Ascending aorta (tissue), 2 donors: ENCODE results near the gene FBXO44. TPM values are rescaled to one million over a fixed set of nuclear protein-coding genes. Genes with fewer than 3 reads are reported as not detected.

Experiments used
- DNase-seq, 2 donors: peaks; one replicate each; pipeline ENCODE4 v3.0.0-alpha.2; 2019; ENCODE audit warnings: low spot score in 2 of 2
- H3K27ac ChIP-seq, 2 donors: fragments of 200-600 bp; sonication (generic); one replicate each; pipeline ENCODE4 v1.5.1; 2016 to 2017; ENCODE audit warnings: mild to moderate bottlenecking in 1 of 2
- H3K27me3 ChIP-seq: fragments of 200-600 bp; sonication (generic); one replicate; pipeline ENCODE4 v1.5.1; 2017
- H3K36me3 ChIP-seq, 2 donors: fragments of 200-600 bp; sonication (generic); one replicate each; pipeline ENCODE4 v1.5.1; 2016
- H3K4me1 ChIP-seq, 2 donors: fragments of 200-600 bp; sonication (generic); one replicate each; pipeline ENCODE4 v1.5.1; 2016 to 2017; ENCODE audit warnings: mild to moderate bottlenecking in 1 of 2
- H3K4me3 ChIP-seq, 2 donors: fragments of 200-600 bp; sonication (generic); one replicate each; pipeline ENCODE4 v1.5.1; 2016 to 2017; ENCODE audit warnings: mild to moderate bottlenecking in 1 of 2
- H3K9me3 ChIP-seq, 2 donors: fragments of 200-600 bp; sonication (generic); one replicate each; pipeline ENCODE4 v1.5.1; 2016
- intact Hi-C: fragments of 100-400 bp; cut with DNase I; formaldehyde crosslinking; loops from one replicate; pipeline ENCODE4 v1.15.1; 2023
- total RNA-seq: library from RNA; depleted of rRNA; stranded (reverse); fragments of >200 nt; gene quantifications from one replicate; pipeline ENCODE4 v1.1.0, GENCODE V29; 2016
- TF ChIP-seq, protein P1 (sequence below), 3 experiments: fragments of 200-600 bp in 2 of 3; fragments of 450-650 bp in 1 of 3; sonication (generic) in 2 of 3; IDR thresholded peaks; one replicate each; pipeline ENCODE4 v1.5.1; 2016 to 2019; ENCODE audit warnings: antibody characterized with exemption in 3 of 3, mild to moderate bottlenecking in 1 of 3, moderate library complexity in 1 of 3

Gene FBXO44
- total RNA-seq, 1 donor from 2014 or later: 62.7 TPM

DNA sequence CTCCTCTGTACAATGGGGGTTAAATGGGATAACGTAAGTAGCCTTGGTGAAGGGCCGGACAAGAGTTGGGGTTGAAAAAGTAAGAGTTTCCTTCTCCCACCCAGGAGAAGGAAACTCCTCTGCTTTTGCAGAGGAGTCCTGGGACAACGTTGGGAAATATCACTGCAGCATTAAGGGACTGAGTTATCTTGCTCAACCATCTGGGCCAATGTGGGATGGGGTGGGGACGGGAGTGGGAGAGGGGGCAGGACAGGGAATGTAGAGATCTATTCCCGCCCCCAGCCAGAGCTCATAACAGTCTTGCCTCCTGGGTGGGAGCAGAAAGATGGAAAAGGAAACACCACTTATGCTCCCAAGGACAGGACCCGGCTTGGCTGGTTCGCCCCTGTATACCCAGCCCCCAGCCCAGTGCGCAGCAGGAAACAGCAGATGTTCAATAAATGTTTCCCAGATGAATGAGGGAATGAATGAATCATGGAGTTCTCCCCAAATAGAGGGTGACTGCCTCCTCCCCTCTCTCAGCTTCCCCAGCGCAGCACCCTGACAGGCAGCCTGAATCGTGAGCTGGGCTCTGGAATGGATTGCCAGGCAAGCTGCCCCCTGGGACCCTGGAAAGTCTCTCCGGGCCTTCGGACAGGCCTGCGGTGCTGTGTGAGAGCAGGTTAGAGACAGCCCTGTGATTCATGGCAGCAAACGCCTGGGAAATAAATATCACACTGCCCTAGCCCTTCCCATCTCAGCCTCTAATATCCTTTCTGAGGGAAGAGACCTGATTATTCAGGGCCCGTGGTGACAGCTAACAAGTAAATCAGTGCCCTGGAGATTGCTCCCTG lies 25.3 kb upstream of the FBXO44 start:
- Histone ChIP-seq H3K27me3 (no peaks in the 10 kb centered on the region), H3K4me1 (no peaks in the 10 kb centered on the region), H3K36me3 (no peaks in the 10 kb centered on the region), H3K9me3 (no peaks in the 10 kb centered on the region), H3K27ac (no peak overlapping the region), H3K4me3 (no peak overlapping the region)
- intact Hi-C loops: no loop called here
- DNase-seq: no peak
- TF ChIP-seq, protein P1, sequence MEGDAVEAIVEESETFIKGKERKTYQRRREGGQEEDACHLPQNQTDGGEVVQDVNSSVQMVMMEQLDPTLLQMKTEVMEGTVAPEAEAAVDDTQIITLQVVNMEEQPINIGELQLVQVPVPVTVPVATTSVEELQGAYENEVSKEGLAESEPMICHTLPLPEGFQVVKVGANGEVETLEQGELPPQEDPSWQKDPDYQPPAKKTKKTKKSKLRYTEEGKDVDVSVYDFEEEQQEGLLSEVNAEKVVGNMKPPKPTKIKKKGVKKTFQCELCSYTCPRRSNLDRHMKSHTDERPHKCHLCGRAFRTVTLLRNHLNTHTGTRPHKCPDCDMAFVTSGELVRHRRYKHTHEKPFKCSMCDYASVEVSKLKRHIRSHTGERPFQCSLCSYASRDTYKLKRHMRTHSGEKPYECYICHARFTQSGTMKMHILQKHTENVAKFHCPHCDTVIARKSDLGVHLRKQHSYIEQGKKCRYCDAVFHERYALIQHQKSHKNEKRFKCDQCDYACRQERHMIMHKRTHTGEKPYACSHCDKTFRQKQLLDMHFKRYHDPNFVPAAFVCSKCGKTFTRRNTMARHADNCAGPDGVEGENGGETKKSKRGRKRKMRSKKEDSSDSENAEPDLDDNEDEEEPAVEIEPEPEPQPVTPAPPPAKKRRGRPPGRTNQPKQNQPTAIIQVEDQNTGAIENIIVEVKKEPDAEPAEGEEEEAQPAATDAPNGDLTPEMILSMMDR (IDR thresholded peaks at IDR 0.05): no peak

DNA sequence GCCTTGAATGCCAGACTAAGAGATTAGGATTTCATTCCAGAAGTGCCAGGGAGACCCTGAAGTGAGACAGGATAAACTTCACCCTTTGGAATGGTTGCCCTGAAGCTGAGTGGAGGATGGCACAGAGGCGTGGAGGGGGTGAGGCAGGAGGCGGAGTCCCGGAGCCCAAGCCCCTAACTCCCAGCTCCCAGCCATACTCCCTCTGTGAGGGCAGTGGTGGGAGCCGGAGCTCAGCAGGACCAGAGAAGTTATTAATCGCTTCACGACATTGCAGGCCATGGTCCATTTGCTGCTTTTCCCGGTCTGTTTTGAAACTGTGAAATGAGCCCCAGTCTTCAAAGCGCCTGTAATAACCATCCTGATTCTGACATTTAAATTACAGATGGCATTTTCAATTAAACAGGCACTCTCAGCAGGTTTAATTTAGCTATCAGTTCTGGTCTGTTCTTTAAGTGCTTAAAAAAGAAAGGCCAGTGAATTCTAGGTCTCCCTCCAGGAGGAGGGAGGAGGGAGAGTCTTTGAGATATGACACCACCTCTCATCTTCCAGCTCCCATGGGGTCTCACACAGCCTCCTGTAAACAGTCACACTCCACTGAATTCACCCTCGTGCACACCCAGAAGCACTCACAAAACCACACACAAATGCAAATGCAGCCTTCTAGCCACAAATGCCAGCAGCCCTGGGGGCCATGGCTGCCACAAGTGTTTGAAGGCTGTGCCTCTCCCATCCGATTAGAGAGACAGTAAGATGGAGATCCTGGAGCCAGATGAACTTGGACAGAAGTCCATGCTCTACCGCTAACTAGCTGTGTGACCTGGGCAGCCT lies 20.1 kb upstream of the FBXO44 start:
- no peaks in the 10 kb centered on the region for H3K36me3 ChIP-seq
- no peaks in the 10 kb centered on the region for H3K27me3 ChIP-seq
- no peaks in the 10 kb centered on the region for H3K4me1 ChIP-seq
- TF ChIP-seq, protein P1 (IDR thresholded peaks at IDR 0.05): no peak
- no peaks in the 10 kb centered on the region for H3K9me3 ChIP-seq
- H3K27ac ChIP-seq: no peak overlapping the region
- DNase-seq: no peak
- H3K4me3 ChIP-seq: no peak overlapping the region
- intact Hi-C loops: no loop called here

DNA sequence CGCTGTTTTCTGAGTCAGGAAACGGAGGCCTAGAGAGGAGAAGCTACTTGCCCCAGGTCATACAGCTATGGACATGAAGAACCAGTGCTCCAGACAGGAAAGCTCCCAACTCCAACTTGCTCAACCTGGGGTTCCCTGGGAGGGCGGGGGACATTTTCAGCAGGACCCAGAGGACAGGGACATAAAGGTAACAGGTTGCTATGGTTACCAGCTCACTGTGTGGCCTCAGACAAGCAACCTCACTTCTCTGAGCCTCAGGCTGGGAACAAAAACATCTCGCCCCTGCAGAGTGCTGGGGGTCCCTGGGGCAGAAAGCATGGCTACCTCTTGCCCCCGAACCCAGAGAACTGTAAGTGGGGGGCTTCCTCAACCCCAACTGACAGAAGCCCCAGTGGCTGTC lies 16.6 kb upstream of the FBXO44 start:
- H3K4me1 ChIP-seq: no peaks in the 10 kb centered on the region
- DNase-seq: no peak
- H3K27me3 ChIP-seq: no peaks in the 10 kb centered on the region
- intact Hi-C loops: no loop called here
- TF ChIP-seq, protein P1 (IDR thresholded peaks at IDR 0.05): no peak
- H3K4me3 ChIP-seq: no peak overlapping the region
- H3K9me3 ChIP-seq: no peaks in the 10 kb centered on the region
- no peaks in the 10 kb centered on the region for H3K36me3 ChIP-seq
- H3K27ac ChIP-seq: no peak overlapping the region

DNA sequence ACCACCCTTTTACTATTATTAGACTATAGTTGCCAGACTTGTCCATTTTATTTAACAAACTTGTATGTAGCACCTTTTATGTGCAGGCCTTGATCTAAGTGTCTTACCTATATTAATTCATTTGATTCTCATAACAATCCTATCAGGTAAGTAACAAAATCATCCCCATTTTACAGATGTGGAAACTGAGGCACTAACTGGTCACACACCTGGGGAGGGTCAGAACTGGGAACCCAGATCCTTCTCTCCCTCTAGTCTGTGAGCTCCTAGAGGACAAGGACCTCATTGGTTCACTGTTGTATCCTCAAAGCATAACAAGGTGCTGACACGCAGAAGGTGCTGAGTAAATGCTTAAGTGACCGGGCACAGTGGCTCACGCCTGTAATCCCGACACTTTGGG lies 15.3 kb upstream of the FBXO44 start:
- intact Hi-C loops: no loop called here
- no peaks in the 10 kb centered on the region for H3K36me3 ChIP-seq
- DNase-seq: no peak
- H3K27ac ChIP-seq: no peak overlapping the region
- no peaks in the 10 kb centered on the region for H3K4me1 ChIP-seq
- H3K27me3 ChIP-seq: no peaks in the 10 kb centered on the region
- H3K9me3 ChIP-seq: no peaks in the 10 kb centered on the region
- no peak overlapping the region for H3K4me3 ChIP-seq
- TF ChIP-seq, protein P1 (IDR thresholded peaks at IDR 0.05): no peak

DNA sequence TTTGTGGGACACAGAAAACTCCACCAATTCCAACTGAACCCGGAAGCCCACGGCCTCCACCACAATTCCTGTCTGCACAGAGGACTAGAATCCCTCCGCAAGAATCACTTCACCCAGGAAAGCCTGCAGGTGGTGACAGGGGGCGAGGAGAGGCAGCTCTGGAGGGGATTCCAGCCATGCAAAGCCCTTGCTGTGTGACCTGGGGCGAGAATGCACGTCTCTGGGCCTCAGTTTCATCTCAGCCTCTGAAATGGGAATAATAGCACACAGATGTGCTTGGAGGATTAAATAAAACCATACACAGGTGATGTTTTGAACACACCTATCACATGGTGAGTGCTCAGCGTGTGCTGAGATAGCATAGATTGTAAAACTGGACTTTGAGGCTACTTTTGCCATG lies 14.6 kb upstream of the FBXO44 start:
- TF ChIP-seq, protein P1 (IDR thresholded peaks at IDR 0.05): no peak
- no peak for DNase-seq
- Histone ChIP-seq H3K36me3 (no peaks in the 10 kb centered on the region), H3K27me3 (no peaks in the 10 kb centered on the region), H3K9me3 (no peaks in the 10 kb centered on the region), H3K4me3 (no peak overlapping the region), H3K27ac (no peak overlapping the region), H3K4me1 (no peaks in the 10 kb centered on the region)
- intact Hi-C loops: loop anchor here (5.0 kb wide), 1 partner anchor 1148 kb away; no protein-coding TSS in a partner anchor
